CD4-positive, alpha-beta T cell treated with Interferon gamma for 1 hour (primary cell): ENCODE measurements around the gene NPL.

Source experiments
- DNase-seq: peaks from one replicate; pipeline ENCODE4 v3.0.0-alpha.2; 2020

The NPL gene

GRCh38 chr1:182823220-182823619 lies 33.6 kb downstream of the NPL start:
- DNase-seq: no peak

GRCh38 chr1:182826892-182827291 lies 37.3 kb downstream of the NPL start:
- DNase-seq: no peak

- no peak for DNase-seq
These were observed 39.8 kb downstream of the NPL start for GRCh38 chr1:182829285-182829932.

- DNase-seq: no peak
These were observed 43.7 kb downstream of the NPL start for GRCh38 chr1:182833271-182833670.

- DNase-seq: no peak
These were observed 44.8 kb downstream of the NPL start for GRCh38 chr1:182834326-182834725.

- no peak for DNase-seq
These were observed 46.2 kb downstream of the NPL start for GRCh38 chr1:182835806-182836205.

GRCh38 chr1:182839209-182840066 lies 49.9 kb downstream of the NPL start, which contains the start of gene DHX9:
TSS of gene DHX9 (plus strand) at chr1:182839347. CDS start at chr1:182842567, 3,220 bp downstream.
- peak; percentile 92 for DNase-seq

GRCh38 chr1:182841368-182841988 lies 51.9 kb downstream of the NPL start:
- no peak for DNase-seq

GRCh38 chr1:182842265-182842664 lies 52.7 kb downstream of the NPL start:
- DNase-seq: no peak

- DNase-seq: no peak
These were observed 55.8 kb downstream of the NPL start for GRCh38 chr1:182845379-182845778.

- DNase-seq: no peak
These were observed 56.3 kb downstream of the NPL start for GRCh38 chr1:182845894-182846293.

- DNase-seq: no peak
These were observed 57.5 kb downstream of the NPL start for GRCh38 chr1:182847105-182847504.

GRCh38 chr1:182848736-182849135 lies 59.2 kb downstream of the NPL start:
- DNase-seq: no peak

GRCh38 chr1:182850319-182850718 lies 60.7 kb downstream of the NPL start:
- DNase-seq: no peak

- no peak for DNase-seq
These were observed 62.3 kb downstream of the NPL start for GRCh38 chr1:182851825-182852224.

GRCh38 chr1:182855911-182856310 lies 66.3 kb downstream of the NPL start:
- no peak for DNase-seq

GRCh38 chr1:182857212-182857611 lies 67.6 kb downstream of the NPL start:
- DNase-seq: no peak

GRCh38 chr1:182860658-182861057 lies 71.1 kb downstream of the NPL start:
- DNase-seq: no peak

- no peak for DNase-seq
These were observed 72.4 kb downstream of the NPL start for GRCh38 chr1:182861994-182862393.

- DNase-seq: no peak
These were observed 73.3 kb downstream of the NPL start for GRCh38 chr1:182862827-182863226.

- no peak for DNase-seq
These were observed 74.4 kb downstream of the NPL start for GRCh38 chr1:182863940-182864339.

- DNase-seq: no peak
These were observed 78.3 kb downstream of the NPL start for GRCh38 chr1:182867861-182868260.

- no peak for DNase-seq
These were observed 79.7 kb downstream of the NPL start for GRCh38 chr1:182869241-182869666.

GRCh38 chr1:182872881-182873280 lies 83.3 kb downstream of the NPL start:
- no peak for DNase-seq
